Calu3 (cell line): ENCODE results near the gene CD300LG. TPM values are rescaled to one million over a fixed set of nuclear protein-coding genes. Genes with fewer than 3 reads are reported as not detected.
"Not testable (repeated sequence)": the region's sequence is repeated elsewhere in the genome, so short reads cannot be mapped to it uniquely, and the experiment has no call there.

ENCODE experiments used
- BruUV-seq: library from RNA; stranded (reverse); fragments of 400-500 nt; replicated peaks from 2 replicates; lab custom pipeline; 2021; lab: Mats Ljungman, UMichigan
- CTCF ChIA-PET: fragments of 300-600 bp; sonication (Branson Sonifier 250); formaldehyde crosslinking; loops from one replicate; lab custom pipeline; 2022; ENCODE audit warnings: antibody characterized with exemption; lab: Charles Lee
- DNase-seq: peaks from one replicate; pipeline ENCODE4 v3.0.0; 2022
- H3K27ac Mint-ChIP-seq: one replicate; pipeline ENCODE4 v1.8.0; 2022; ENCODE audit warnings: mixed read lengths; ENCODE audit not compliant: unreplicated experiment
- H3K27me3 Mint-ChIP-seq: one replicate; pipeline ENCODE4 v1.8.0; 2022; ENCODE audit warnings: mixed read lengths; ENCODE audit not compliant: unreplicated experiment
- H3K36me3 Mint-ChIP-seq: one replicate; pipeline ENCODE4 v1.8.0; 2022; ENCODE audit warnings: mild to moderate bottlenecking, moderate library complexity, mixed read lengths; ENCODE audit not compliant: insufficient read depth, unreplicated experiment
- H3K4me1 Mint-ChIP-seq: one replicate; pipeline ENCODE4 v1.8.0; 2022; ENCODE audit warnings: mild to moderate bottlenecking, low read depth, mixed read lengths; ENCODE audit not compliant: unreplicated experiment
- H3K4me3 Mint-ChIP-seq: one replicate; pipeline ENCODE4 v1.8.0; 2022; ENCODE audit warnings: mild to moderate bottlenecking, low read depth, moderate library complexity, mixed read lengths; ENCODE audit not compliant: unreplicated experiment
- H3K9me3 Mint-ChIP-seq: one replicate; pipeline ENCODE4 v1.8.0; 2022; ENCODE audit warnings: low read depth, mixed read lengths; ENCODE audit not compliant: unreplicated experiment
- CTCF ChIP-seq: fragments of 200-600 bp; IDR thresholded peaks from one replicate; pipeline ENCODE4 v1.8.0; 2022; ENCODE audit warnings: antibody characterized with exemption; ENCODE audit not compliant: unreplicated experiment
- intact Hi-C: fragments of 100-400 bp; cut with micrococcal nuclease; formaldehyde crosslinking; loops from one replicate; pipeline ENCODE4 v1.10.0; 2022; ENCODE audit not compliant: unreplicated experiment
- total RNA-seq: library from RNA; stranded (reverse); gene quantifications from 2 replicates; pipeline ENCODE4 v1.2.3, GENCODE V29; 2022

CD300LG gene
- total RNA-seq, 1 experiment from 2014 or later = not detected

- intact Hi-C loops = no loop called here
- H3K36me3 Mint-ChIP-seq = peaks cover 4% of the 10 kb centered on the region
- H3K9me3 Mint-ChIP-seq = no peaks in the 10 kb centered on the region
- CTCF ChIA-PET = interaction anchor here (1.2 kb wide), 1 partner anchor 39 kb away, joined by 3 read pairs; no protein-coding TSS in a partner anchor
- no TSS peak for BruUV-seq
- H3K27me3 Mint-ChIP-seq = peaks cover 95% of the 10 kb centered on the region
- TF ChIP-seq CTCF = no peak
- no peaks in the 10 kb centered on the region for H3K4me1 Mint-ChIP-seq
- DNase-seq = no peak
- no peak overlapping the region for H3K4me3 Mint-ChIP-seq
- no peak overlapping the region for H3K27ac Mint-ChIP-seq
Observed at GRCh38 chr17:43860927-43861622, 14.1 kb downstream of the CD300LG start.

- CTCF ChIA-PET = interaction anchor here (1.2 kb wide), 1 partner anchor 39 kb away, joined by 3 read pairs; no protein-coding TSS in a partner anchor
- TF ChIP-seq CTCF = no peak
- no peaks in the 10 kb centered on the region for H3K9me3 Mint-ChIP-seq
- no TSS peak for BruUV-seq
- intact Hi-C loops = no loop called here
- H3K4me3 Mint-ChIP-seq = no peak overlapping the region
- H3K27ac Mint-ChIP-seq = no peak overlapping the region
- H3K36me3 Mint-ChIP-seq = peaks cover 4% of the 10 kb centered on the region
- H3K4me1 Mint-ChIP-seq = no peaks in the 10 kb centered on the region
- no peak for DNase-seq
- peaks cover 95% of the 10 kb centered on the region for H3K27me3 Mint-ChIP-seq
Observed at GRCh38 chr17:43861960-43862359, 15.0 kb downstream of the CD300LG start.

- no peaks in the 10 kb centered on the region for H3K9me3 Mint-ChIP-seq
- intact Hi-C loops = no loop called here
- no peak overlapping the region for H3K4me3 Mint-ChIP-seq
- no peak for TF ChIP-seq CTCF
- no peak for DNase-seq
- CTCF ChIA-PET = interaction anchor here (0.5 to 1.0 kb wide), 3 partner anchors 46 to 167 kb away, joined by 3 to 4 read pairs (median 4); no protein-coding TSS in a partner anchor
- peaks cover 94% of the 10 kb centered on the region for H3K27me3 Mint-ChIP-seq
- no TSS peak for BruUV-seq
- H3K27ac Mint-ChIP-seq = no peak overlapping the region
- no peaks in the 10 kb centered on the region for H3K4me1 Mint-ChIP-seq
- H3K36me3 Mint-ChIP-seq = no peaks in the 10 kb centered on the region
Observed at GRCh38 chr17:43864161-43864984, 17.4 kb downstream of the CD300LG start.

- no peaks in the 10 kb centered on the region for H3K36me3 Mint-ChIP-seq
- no peak for TF ChIP-seq CTCF
- BruUV-seq = no TSS peak
- CTCF ChIA-PET = no interaction called here
- H3K9me3 Mint-ChIP-seq = no peaks in the 10 kb centered on the region
- no peak overlapping the region for H3K27ac Mint-ChIP-seq
- peaks cover 11% of the 10 kb centered on the region for H3K4me1 Mint-ChIP-seq
- peaks cover 83% of the 10 kb centered on the region for H3K27me3 Mint-ChIP-seq
- intact Hi-C loops = no loop called here
- H3K4me3 Mint-ChIP-seq = no peak overlapping the region
- DNase-seq = no peak
Observed at GRCh38 chr17:43868226-43868994, 21.4 kb downstream of the CD300LG start.

- H3K9me3 Mint-ChIP-seq, BruUV-seq, DNase-seq, intact Hi-C loops, H3K36me3 Mint-ChIP-seq, CTCF ChIA-PET, H3K4me3 Mint-ChIP-seq, H3K27ac Mint-ChIP-seq: not testable (repeated sequence)
- H3K27me3 Mint-ChIP-seq = peaks cover 83% of the 10 kb centered on the region
- peaks cover 11% of the 10 kb centered on the region for H3K4me1 Mint-ChIP-seq
Observed at GRCh38 chr17:43869031-43869430, 22.1 kb downstream of the CD300LG start.
